Measurements from ENCODE around the gene SPAG6. TPM values are rescaled to one million over a fixed set of nuclear protein-coding genes. Genes with fewer than 3 reads are reported as not detected.

The SPAG6 gene
- total and polyA plus RNA-seq, 9 of the 15 experiments (the other 6 are each of a cell fraction or from before 2014, with no cell fraction given), result 3.5 to 23.1 (median 11.8) TPM

DNA sequence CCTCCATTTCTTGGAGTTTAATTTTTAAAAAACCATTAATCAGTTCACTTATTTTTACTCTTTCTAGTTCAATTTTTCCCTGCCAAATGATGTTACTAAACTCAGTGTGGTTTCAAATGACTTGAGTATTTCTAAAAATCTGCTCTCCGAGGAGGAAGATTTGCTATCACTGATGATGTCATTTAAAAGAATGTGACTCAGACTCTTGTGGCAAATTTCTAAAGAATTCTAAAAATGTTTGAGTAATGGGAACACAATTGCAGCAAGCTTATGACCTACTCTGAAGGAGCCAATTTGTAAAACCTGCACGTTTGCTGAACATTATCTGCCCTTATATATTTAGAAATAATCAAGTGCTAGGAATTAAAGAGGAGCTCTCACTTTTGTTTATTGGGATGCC lies 88.6 kb downstream of the SPAG6 start (continued):
- TF ChIP-seq, protein P1, sequence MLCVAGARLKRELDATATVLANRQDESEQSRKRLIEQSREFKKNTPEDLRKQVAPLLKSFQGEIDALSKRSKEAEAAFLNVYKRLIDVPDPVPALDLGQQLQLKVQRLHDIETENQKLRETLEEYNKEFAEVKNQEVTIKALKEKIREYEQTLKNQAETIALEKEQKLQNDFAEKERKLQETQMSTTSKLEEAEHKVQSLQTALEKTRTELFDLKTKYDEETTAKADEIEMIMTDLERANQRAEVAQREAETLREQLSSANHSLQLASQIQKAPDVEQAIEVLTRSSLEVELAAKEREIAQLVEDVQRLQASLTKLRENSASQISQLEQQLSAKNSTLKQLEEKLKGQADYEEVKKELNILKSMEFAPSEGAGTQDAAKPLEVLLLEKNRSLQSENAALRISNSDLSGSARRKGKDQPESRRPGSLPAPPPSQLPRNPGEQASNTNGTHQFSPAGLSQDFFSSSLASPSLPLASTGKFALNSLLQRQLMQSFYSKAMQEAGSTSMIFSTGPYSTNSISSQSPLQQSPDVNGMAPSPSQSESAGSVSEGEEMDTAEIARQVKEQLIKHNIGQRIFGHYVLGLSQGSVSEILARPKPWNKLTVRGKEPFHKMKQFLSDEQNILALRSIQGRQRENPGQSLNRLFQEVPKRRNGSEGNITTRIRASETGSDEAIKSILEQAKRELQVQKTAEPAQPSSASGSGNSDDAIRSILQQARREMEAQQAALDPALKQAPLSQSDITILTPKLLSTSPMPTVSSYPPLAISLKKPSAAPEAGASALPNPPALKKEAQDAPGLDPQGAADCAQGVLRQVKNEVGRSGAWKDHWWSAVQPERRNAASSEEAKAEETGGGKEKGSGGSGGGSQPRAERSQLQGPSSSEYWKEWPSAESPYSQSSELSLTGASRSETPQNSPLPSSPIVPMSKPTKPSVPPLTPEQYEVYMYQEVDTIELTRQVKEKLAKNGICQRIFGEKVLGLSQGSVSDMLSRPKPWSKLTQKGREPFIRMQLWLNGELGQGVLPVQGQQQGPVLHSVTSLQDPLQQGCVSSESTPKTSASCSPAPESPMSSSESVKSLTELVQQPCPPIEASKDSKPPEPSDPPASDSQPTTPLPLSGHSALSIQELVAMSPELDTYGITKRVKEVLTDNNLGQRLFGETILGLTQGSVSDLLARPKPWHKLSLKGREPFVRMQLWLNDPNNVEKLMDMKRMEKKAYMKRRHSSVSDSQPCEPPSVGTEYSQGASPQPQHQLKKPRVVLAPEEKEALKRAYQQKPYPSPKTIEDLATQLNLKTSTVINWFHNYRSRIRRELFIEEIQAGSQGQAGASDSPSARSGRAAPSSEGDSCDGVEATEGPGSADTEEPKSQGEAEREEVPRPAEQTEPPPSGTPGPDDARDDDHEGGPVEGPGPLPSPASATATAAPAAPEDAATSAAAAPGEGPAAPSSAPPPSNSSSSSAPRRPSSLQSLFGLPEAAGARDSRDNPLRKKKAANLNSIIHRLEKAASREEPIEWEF (CRISPR knock-in tag; IDR thresholded peaks at IDR 0.05), result no peak
- TF ChIP-seq POLR3A (IDR thresholded peaks at IDR 0.05; ENCODE audit: borderline replicate concordance, extremely low read depth, insufficient read depth, insufficient read length), result no peak
- TF ChIP-seq, protein P2, sequence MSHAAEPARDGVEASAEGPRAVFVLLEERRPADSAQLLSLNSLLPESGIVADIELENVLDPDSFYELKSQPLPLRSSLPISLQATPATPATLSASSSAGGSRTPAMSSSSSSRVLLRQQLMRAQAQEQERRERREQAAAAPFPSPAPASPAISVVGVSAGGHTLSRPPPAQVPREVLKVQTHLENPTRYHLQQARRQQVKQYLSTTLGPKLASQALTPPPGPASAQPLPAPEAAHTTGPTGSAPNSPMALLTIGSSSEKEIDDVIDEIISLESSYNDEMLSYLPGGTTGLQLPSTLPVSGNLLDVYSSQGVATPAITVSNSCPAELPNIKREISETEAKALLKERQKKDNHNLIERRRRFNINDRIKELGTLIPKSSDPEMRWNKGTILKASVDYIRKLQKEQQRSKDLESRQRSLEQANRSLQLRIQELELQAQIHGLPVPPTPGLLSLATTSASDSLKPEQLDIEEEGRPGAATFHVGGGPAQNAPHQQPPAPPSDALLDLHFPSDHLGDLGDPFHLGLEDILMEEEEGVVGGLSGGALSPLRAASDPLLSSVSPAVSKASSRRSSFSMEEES (CRISPR knock-in tag; IDR thresholded peaks at IDR 0.05), result no peak
- TF ChIP-seq YY1 (IDR thresholded peaks at IDR 0.05; ENCODE audit: borderline replicate concordance in 1 of 3, control insufficient read depth in 1 of 3, extremely low read depth in 1 of 3, insufficient read depth in 3 of 3, insufficient read length in 1 of 3, insufficient replicate concordance in 2 of 3, low read depth in 1 of 3, low read length in 2 of 3), result no peak
- TF ChIP-seq ZKSCAN3 (CRISPR knock-in tag; IDR thresholded peaks at IDR 0.05), result no peak
- no peak for TF ChIP-seq U2AF1 (optimal IDR thresholded peaks at IDR 0.05; ENCODE audit: low read depth, low read length)
- TF ChIP-seq, protein P3, sequence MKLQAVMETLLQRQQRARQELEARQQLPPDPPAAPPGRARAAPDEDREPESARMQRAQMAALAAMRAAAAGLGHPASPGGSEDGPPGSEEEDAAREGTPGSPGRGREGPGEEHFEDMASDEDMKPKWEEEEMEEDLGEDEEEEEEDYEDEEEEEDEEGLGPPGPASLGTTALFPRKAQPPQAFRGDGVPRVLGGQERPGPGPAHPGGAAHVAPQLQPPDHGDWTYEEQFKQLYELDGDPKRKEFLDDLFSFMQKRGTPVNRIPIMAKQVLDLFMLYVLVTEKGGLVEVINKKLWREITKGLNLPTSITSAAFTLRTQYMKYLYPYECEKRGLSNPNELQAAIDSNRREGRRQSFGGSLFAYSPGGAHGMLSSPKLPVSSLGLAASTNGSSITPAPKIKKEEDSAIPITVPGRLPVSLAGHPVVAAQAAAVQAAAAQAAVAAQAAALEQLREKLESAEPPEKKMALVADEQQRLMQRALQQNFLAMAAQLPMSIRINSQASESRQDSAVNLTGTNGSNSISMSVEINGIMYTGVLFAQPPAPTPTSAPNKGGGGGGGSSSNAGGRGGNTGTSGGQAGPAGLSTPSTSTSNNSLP (IDR thresholded peaks at IDR 0.05; ENCODE audit: borderline replicate concordance, low read depth, low read length), result no peak
- TF ChIP-seq ESRRB (CRISPR knock-in tag; IDR thresholded peaks at IDR 0.05; ENCODE audit: borderline replicate concordance), result no peak
- no peak for TF ChIP-seq SOX6 (IDR thresholded peaks at IDR 0.05)
- TF ChIP-seq, protein P4, sequence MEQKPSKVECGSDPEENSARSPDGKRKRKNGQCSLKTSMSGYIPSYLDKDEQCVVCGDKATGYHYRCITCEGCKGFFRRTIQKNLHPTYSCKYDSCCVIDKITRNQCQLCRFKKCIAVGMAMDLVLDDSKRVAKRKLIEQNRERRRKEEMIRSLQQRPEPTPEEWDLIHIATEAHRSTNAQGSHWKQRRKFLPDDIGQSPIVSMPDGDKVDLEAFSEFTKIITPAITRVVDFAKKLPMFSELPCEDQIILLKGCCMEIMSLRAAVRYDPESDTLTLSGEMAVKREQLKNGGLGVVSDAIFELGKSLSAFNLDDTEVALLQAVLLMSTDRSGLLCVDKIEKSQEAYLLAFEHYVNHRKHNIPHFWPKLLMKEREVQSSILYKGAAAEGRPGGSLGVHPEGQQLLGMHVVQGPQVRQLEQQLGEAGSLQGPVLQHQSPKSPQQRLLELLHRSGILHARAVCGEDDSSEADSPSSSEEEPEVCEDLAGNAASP (IDR thresholded peaks at IDR 0.05), result no peak
- no peak for TF ChIP-seq SRSF1 (IDR thresholded peaks at IDR 0.05; ENCODE audit: low read depth, low read length)
- no peak for TF ChIP-seq IRF2 (CRISPR knock-in tag; IDR thresholded peaks at IDR 0.05)
- TF ChIP-seq U2AF2 (optimal IDR thresholded peaks at IDR 0.05; ENCODE audit: low read depth, low read length), result no peak
- no peak for TF ChIP-seq SIX5 (IDR thresholded peaks at IDR 0.05; ENCODE audit: borderline replicate concordance in 1 of 2, insufficient read depth in 1 of 2, low read depth in 1 of 2, low read length in 2 of 2)
- TF ChIP-seq TAF9B (IDR thresholded peaks at IDR 0.05; ENCODE audit: partially characterized antibody), result peak; percentile 44
- no peak for TF ChIP-seq SMAD1 (IDR thresholded peaks at IDR 0.05; ENCODE audit: low read depth, low read length, partially characterized antibody)
- no peak for TF ChIP-seq ZNF780A (CRISPR knock-in tag; IDR thresholded peaks at IDR 0.05)
- no peak for TF ChIP-seq ZKSCAN8 (CRISPR knock-in tag; IDR thresholded peaks at IDR 0.05)
- TF ChIP-seq GATAD2A (IDR thresholded peaks at IDR 0.05), result no peak
